Ammon's horn (tissue), 1 donor: ENCODE measurements around the gene DAAM2.

Experiments
- DNase-seq: peaks from one replicate; pipeline ENCODE4 v3.0.0-alpha.2; 2016; ENCODE audit warnings: low spot score

DAAM2 gene

GRCh38 chr6:39953076-39953618, 161.0 kb downstream of the DAAM2 start:
- DNase-seq = no peak
